Endodermal cell (in vitro differentiated cells): ENCODE data around the gene CUL3. TPM values are rescaled to one million over a fixed set of nuclear protein-coding genes. Genes with fewer than 3 reads are reported as not detected.

Experiments
- DNase-seq: peaks from one replicate; pipeline ENCODE4 v3.0.0-alpha.2; 2017
- H3K27ac ChIP-seq: 2 replicates; pipeline ENCODE4 v1.5.1; 2013; ENCODE audit warnings: mild to moderate bottlenecking, low read depth, low read length, moderate library complexity
- H3K27me3 ChIP-seq: 2 replicates; pipeline ENCODE4 v1.6.1; 2013; ENCODE audit warnings: mild to moderate bottlenecking, low read length, moderate library complexity; ENCODE audit not compliant: insufficient read depth, control insufficient read depth, poor library complexity, severe bottlenecking
- H3K36me3 ChIP-seq: 2 replicates; pipeline ENCODE4 v1.7.0; 2013; ENCODE audit warnings: mild to moderate bottlenecking, low read length, moderate library complexity; ENCODE audit not compliant: control insufficient read depth, insufficient read depth
- H3K4me1 ChIP-seq: one replicate; pipeline ENCODE4 v1.7.0; 2013; ENCODE audit warnings: low read length; ENCODE audit not compliant: control insufficient read depth, insufficient read depth
- H3K4me3 ChIP-seq: 2 replicates; pipeline ENCODE4 v1.5.1; 2013; ENCODE audit warnings: mild to moderate bottlenecking, low read length, moderate library complexity
- H3K9ac ChIP-seq: 2 replicates; pipeline ENCODE4 v1.6.1; 2013; ENCODE audit warnings: mild to moderate bottlenecking, low read length, moderate library complexity; ENCODE audit not compliant: poor library complexity, severe bottlenecking; ENCODE audit errors: extremely low read depth
- H3K9me3 ChIP-seq: 2 replicates; pipeline ENCODE4 v1.6.1; 2013; ENCODE audit warnings: mild to moderate bottlenecking, low read length, moderate library complexity; ENCODE audit not compliant: control insufficient read depth
- H3K27ac Mint-ChIP-seq: 2 replicates; pipeline ENCODE4 v1.8.0; 2020; ENCODE audit warnings: mixed read lengths
- H3K27me3 Mint-ChIP-seq: 2 replicates; pipeline ENCODE4 v1.8.0; 2021; ENCODE audit warnings: mild to moderate bottlenecking, mixed read lengths; ENCODE audit not compliant: insufficient read depth
- H3K36me3 Mint-ChIP-seq: 2 replicates; pipeline ENCODE4 v1.8.0; 2020; ENCODE audit warnings: low read depth, mixed read lengths
- H3K4me1 Mint-ChIP-seq: 2 replicates; pipeline ENCODE4 v1.8.0; 2020; ENCODE audit warnings: mixed read lengths
- H3K4me3 Mint-ChIP-seq: 2 replicates; pipeline ENCODE4 v1.8.0; 2020; ENCODE audit warnings: mild to moderate bottlenecking, moderate library complexity, mixed read lengths
- H3K9me3 Mint-ChIP-seq: 2 replicates; pipeline ENCODE4 v1.8.0; 2020; ENCODE audit warnings: mild to moderate bottlenecking, mixed read lengths
- WGBS, 2 experiments: methylation state at CpG; one replicate each; pipeline versions ENCODE4 v1.1.5 to v1.1.7; 2013; ENCODE audit warnings: missing lambda C conversion rate in 2 of 2, mixed read lengths in 1 of 2; ENCODE audit not compliant: insufficient coverage in 1 of 2, insufficient read length in 1 of 2; 5-methylcytosine and 5-hydroxymethylcytosine counted together
- total RNA-seq, 2 donors: library from RNA; stranded (reverse); fragmentation: NEBNext Ultra II Directional in 1 of 2; extraction: Animal tissue kit (Norgen Biotek cat#: 25700) in 1 of 2; gene quantifications; 2 replicates in 1 of 2; 3 replicates in 1 of 2; pipeline ENCODE4 v1.2.1, GENCODE V29; 2021
- TF ChIP-seq, protein P1 (sequence below): fragments of 200-600 bp; sonication (generic); conservative IDR thresholded peaks from 2 replicates; pipeline ENCODE4 v1.5.0; 2021; ENCODE audit warnings: antibody characterized with exemption, mild to moderate bottlenecking

The CUL3 gene
- total RNA-seq, 2 donors from 2014 or later: 78.4 to 89.9 TPM

DNA sequence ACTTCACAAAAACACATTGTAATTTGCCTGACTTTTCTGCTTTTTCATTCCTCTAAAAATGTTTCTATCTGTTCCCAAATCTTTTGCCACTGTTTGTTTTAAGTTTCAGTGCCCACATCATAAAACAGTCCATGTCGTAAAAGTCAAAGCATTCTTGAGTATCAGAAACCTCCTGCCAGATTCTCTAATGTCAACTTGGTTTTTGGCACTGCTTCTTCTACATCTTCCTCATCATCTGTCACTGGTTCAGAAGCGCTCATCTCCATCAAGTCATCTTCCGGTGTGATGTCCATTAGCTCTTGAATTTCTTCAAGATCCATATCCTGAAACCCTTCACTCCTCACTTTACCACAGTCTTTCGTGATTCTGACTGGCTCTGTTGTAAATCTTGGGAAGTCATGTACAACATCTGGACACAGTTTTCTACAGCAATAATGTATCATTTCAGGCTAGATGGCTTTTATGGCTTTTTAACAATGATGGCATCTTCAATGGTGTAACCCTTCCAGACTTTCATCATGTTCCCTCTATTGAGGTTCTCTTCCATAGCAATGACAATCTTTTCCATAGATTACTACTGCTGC lies 19.6 kb downstream of the CUL3 start:
- H3K9ac ChIP-seq: no peak overlapping the region
- peaks cover 21% of the 10 kb centered on the region for H3K36me3 ChIP-seq
- H3K4me1 ChIP-seq: no peaks in the 10 kb centered on the region
- no peak overlapping the region for H3K4me3 ChIP-seq
- DNase-seq: no peak
- WGBS, 2 experiments: 92 to 100% methylated on average over 4 of the region's 4 CpGs
- H3K9me3 ChIP-seq: peaks cover 8% of the 10 kb centered on the region
- H3K27me3 ChIP-seq: no peaks in the 10 kb centered on the region
- H3K27ac ChIP-seq: no peak overlapping the region
- Mint-ChIP-seq H3K36me3 (peaks cover 23% of the 10 kb centered on the region), H3K27ac (no peak overlapping the region), H3K4me1 (peaks cover 13% of the 10 kb centered on the region), H3K4me3 (no peak overlapping the region), H3K27me3 (no peaks in the 10 kb centered on the region), H3K9me3 (no peaks in the 10 kb centered on the region)
- TF ChIP-seq, protein P1, sequence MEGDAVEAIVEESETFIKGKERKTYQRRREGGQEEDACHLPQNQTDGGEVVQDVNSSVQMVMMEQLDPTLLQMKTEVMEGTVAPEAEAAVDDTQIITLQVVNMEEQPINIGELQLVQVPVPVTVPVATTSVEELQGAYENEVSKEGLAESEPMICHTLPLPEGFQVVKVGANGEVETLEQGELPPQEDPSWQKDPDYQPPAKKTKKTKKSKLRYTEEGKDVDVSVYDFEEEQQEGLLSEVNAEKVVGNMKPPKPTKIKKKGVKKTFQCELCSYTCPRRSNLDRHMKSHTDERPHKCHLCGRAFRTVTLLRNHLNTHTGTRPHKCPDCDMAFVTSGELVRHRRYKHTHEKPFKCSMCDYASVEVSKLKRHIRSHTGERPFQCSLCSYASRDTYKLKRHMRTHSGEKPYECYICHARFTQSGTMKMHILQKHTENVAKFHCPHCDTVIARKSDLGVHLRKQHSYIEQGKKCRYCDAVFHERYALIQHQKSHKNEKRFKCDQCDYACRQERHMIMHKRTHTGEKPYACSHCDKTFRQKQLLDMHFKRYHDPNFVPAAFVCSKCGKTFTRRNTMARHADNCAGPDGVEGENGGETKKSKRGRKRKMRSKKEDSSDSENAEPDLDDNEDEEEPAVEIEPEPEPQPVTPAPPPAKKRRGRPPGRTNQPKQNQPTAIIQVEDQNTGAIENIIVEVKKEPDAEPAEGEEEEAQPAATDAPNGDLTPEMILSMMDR: no peak

DNA sequence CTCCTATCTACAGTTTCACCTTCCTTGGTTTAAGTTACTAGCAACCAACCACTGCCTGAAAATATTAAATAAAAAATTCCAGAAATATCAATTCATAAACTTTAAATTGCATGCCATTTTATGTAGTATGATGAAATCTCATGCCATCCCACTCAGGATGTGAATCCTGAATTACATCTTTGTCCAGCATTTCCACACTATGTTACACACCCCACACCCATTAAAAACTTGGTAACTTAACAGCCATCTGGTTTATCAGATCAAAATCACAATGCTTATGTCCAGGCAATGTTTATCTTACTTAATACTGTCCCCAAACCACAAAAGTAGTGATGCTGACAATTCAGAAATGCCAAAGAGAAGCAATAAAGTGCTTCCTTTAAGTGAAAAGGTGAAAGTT lies 21.6 kb downstream of the CUL3 start:
- Mint-ChIP-seq H3K4me3 (no peak overlapping the region), H3K36me3 (peaks cover 23% of the 10 kb centered on the region), H3K27me3 (no peaks in the 10 kb centered on the region), H3K4me1 (peaks cover 2% of the 10 kb centered on the region), H3K9me3 (no peaks in the 10 kb centered on the region), H3K27ac (no peak overlapping the region)
- DNase-seq: no peak
- Histone ChIP-seq H3K9me3 (peaks cover 8% of the 10 kb centered on the region), H3K4me1 (no peaks in the 10 kb centered on the region), H3K27ac (no peak overlapping the region), H3K27me3 (no peaks in the 10 kb centered on the region), H3K9ac (no peak overlapping the region), H3K4me3 (no peak overlapping the region), H3K36me3 (peaks cover 21% of the 10 kb centered on the region)
- TF ChIP-seq, protein P1: no peak

DNA sequence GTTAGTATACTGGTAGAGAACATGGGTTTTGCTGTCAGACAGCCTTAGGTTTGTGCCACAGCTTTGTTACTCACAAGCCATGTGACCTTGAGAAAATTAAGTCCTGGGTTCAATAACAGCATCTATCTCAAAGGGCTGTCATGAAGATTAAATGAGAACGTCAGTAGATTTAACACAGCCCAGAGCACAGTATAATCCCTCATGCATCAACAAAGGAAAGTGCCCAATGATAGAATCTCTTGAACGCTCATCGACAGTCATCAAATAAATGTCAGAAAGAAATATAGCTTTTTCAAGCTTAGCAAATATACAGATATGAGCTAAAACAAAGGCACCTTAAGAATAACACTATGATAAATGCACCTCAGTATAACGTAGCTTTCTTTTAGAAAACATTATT lies 22.3 kb downstream of the CUL3 start:
- Mint-ChIP-seq H3K27me3 (no peaks in the 10 kb centered on the region), H3K4me3 (no peak overlapping the region), H3K27ac (no peak overlapping the region), H3K9me3 (no peaks in the 10 kb centered on the region), H3K4me1 (peaks cover 4% of the 10 kb centered on the region), H3K36me3 (peaks cover 22% of the 10 kb centered on the region)
- Histone ChIP-seq H3K4me1 (no peaks in the 10 kb centered on the region), H3K4me3 (no peak overlapping the region), H3K9ac (no peak overlapping the region), H3K27me3 (no peaks in the 10 kb centered on the region), H3K27ac (no peak overlapping the region), H3K36me3 (peaks cover 21% of the 10 kb centered on the region), H3K9me3 (peaks cover 8% of the 10 kb centered on the region)
- TF ChIP-seq, protein P1: no peak
- no peak for DNase-seq
- WGBS, 2 experiments: 93 to 95% methylated on average over 1 to 4 of the region's 4 CpGs
